DMS53 (cell line): ENCODE results near the gene FBXL5.

Source experiments
- DNase-seq: peaks from one replicate; lab custom pipeline; 2025; lab: John Stamatoyannopoulos, UW

FBXL5 gene

DNA sequence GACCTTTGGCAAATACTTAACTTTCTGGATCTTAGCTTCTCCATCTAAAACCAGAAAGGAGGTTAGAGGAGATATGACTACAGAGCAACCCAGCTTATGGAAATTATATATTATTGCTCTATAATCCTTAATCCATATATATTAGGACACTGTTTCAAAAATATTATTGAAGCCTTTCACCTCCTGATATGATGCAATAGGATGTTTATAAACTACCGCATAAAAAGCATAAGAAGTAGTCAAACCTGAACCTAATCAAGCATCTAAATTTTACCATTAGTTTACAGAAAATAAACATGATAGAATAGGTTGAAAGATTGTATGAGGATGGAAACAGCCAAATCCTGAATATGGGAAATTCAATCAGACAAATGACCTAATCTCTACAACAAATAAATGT is 20.9 kb upstream of the FBXL5 start:
- no peak for DNase-seq

DNA sequence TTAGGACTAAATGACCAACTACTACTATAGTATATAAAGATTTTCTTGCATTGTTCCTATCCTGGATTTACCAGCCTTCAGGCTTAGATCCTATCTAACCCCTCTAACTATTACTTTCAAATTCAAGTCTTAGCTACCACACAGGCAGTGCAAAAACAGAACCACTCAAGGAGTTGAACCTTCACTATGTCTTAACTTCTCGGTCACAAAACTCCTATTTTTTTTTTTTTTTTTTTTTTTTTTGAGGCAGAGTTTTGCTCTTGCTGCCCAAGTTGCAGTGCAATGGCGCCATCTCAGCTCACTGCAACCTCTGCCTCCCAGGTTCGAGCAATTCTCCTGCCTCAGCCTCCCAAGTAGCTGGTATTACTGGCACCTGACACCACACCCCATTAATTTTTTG is 20.2 kb upstream of the FBXL5 start:
- DNase-seq, result no peak

DNA sequence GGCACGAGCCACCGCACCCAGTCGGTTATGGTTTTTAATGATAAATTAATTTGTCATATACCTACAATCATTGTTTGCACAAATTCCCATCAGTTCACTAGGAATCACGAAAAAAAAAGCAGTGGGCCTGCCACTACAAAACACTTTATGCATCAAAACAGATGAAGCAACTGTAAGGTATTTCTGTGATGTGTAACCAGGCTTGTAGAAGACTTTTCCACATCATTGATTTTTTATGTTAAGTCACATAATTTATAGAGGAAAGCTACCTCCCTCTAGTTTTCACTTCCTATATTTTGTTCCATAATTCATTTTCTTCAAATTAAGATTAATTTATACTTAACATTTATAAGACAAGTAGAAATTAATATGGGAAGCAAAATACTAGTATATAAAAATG is 19.8 kb upstream of the FBXL5 start:
- DNase-seq, result no peak

DNA sequence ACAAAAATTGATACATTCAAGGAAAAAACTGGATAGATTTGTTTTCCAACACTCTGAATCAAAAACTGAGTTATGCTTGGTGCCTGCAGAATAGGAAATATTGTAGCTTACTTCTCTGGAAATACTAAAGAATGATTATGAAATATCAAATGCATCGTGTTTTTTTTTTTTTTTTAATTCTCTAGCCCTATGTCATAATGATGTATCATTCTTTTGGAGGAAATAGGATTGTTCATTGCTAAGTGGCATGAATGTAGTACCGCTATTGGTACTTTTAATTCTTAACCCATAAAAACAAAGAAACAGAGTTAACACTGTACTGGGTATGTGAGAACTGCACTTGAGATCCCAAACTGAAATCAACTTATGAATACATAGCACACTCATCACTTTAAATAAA is 18.9 kb upstream of the FBXL5 start:
- no peak for DNase-seq

DNA sequence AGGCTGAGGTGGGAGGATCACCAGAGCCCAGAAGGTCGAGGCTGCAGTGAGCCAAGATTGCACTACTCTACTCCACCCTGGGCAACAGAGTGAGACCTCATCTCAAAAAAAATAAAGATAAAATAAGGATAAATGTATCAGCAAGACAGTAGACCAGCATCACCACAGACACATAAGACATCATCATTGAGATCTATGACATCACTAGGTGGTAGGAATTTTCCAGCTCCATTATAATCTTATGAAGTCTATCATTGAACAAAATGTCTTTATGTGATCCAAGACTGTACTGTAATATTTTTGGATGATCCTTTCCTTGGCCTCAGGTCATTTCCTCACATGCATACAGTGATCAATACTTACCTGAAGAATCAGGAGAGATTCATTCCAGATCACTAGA is 18.2 kb upstream of the FBXL5 start:
- DNase-seq, result no peak

DNA sequence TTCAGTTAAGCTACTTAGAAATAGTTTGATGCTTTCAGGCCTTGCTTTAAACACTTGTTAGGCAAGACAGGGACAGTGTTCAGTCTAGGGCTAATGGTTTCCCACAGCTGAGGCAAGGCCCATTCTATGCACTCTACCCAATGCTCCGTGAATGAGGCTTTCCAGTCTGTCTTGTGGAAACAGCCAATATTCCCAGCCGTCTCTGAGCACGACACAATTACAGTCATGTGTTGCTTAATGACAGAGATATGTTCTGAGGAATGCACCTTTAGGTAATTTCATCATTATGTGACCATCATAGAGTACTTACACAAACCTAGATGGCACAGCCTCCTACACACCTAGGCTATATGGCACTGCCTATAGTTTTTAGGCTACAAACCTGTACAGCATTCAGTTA is 16.9 kb upstream of the FBXL5 start:
- no peak for DNase-seq

DNA sequence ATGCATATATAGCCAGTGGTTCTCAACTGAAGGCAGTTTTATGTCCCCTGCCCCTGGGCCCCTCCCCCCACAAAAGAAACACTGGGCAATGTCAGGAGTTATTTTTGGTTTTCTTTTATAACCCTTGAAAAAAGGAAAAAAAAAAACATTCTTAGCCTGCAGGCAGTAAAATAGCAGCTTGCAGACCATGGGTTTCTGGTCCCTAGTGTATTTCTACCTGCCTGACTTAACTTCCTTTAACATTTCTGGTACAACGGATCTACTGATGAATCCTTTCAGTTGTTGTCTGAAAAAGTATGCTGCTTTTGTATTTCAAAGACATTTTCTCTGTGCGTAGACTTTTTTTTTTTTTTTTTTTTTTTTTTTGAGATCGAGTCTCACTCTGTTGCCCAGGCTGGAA is 15.4 kb upstream of the FBXL5 start:
- DNase-seq, result no peak

DNA sequence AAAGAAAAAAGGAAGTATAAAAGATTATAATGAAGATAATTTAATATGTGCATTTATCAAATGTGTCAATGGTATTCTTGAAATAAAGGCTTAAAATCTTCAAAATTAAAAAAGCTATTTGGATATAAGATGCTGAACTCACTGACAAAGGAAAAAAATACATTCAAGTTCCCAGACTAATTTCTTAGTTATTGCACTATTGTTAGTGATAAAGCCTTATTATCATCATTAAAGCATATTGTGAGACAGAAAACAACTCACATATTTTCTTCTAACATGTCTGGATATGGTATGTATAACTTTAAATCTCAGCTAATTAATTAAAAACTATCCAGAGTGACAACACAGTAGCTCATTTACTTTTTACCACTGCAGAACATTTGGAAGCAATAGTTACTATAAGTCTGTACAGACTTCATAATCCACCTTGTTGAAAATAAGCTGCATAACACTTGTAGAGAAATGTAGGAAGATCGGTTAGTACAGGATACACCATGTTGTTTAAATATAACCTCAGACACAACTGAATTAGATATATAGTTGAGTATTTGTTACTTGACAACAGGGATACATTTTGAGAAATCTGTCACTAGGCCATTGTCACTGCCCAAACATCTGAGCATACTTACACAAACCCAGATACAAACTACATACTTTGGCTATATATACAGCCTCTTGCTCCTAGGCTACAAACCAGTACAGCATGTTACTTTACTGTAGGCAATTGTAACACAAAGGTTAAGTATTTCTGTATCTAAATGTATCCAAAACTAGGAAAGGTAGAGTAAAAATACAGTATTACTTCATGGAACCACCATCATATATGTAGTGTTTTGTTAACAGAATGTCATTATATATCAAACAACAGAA is 13.6 kb upstream of the FBXL5 start:
- DNase-seq, result no peak

DNA sequence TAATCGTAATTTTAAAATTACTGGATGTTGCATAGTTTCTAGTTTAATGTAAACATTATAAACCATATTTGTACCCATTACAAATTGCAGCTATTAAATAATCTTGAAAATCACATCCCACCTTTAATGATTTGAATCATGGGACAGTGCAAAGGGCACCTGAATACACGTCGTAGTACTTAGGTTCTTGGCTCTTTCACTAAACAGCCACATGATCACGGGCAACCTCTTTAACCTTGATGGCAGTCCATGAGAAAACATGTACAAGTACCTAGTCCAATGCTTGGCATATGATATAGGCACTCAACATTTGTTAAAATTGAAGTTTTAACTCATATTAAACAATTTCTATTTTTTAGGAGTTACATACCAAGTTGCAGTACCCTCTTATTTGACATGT is 11.8 kb upstream of the FBXL5 start:
- DNase-seq, result no peak

DNA sequence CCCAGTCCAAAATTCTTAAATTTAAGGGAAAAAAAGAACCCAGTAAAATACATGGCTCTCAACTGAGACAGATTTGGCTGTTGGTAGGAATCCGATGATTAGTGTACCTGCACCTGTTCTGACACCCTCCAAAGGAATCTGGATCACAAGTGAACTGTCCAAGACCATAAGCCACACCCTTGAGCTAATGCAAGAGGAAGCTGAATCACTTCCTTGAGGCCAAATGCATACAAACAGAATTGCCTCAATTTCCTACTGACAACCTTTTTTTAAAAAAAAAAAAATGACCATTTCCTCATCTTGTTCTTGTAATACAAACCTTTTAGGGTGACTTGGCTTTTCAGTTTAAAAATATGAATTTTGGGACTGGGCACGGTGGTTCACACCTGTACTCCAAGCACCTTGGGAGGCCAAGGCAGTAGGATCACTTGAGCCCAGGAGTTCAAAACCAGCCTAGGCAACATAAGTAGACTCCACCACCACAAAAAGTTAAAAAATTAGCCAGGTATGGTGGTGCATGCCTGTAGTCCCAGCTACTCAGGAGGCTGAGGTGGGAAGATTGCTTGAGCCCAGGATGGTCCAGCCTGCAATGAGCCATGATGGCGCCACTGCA is 10.7 kb upstream of the FBXL5 start:
- peak; percentile 25 for DNase-seq

DNA sequence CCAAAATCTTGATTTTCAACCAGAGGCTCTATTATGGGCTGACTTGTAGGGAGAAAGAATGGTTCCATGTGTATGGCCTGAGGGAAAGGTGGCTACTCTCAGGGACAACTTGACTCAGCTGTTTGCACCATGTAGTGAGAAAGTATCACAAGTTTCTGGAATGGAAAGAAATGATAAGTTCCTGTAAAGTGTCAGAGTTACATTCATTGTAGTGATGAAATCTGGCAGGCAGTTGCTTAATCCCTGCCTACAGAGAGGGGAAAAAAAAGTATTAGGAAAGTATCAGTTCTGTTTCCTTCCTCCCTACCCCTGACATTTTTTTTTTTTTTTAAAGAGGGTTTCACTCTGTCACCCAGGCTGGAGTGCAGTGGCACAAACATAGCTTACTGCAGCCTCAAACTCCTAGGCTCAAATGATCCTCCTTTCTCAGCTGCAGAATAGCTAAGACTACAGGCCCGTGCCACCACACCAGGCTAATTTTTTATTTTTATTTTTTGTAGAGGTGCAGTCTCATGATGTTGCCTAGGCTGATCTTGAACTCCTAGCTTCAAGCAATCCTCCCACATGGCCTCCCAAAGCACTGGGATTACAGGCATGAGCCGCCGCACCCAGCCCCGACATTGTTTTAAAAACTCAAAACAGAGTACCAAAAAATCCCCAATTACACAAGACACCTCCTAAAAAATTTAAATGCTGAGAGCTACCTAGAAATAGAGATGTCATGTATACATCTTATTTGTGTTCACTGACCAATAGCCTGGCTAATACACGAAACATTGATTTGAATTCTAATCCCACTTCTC is 4.8 kb upstream of the FBXL5 start:
- no peak for DNase-seq

DNA sequence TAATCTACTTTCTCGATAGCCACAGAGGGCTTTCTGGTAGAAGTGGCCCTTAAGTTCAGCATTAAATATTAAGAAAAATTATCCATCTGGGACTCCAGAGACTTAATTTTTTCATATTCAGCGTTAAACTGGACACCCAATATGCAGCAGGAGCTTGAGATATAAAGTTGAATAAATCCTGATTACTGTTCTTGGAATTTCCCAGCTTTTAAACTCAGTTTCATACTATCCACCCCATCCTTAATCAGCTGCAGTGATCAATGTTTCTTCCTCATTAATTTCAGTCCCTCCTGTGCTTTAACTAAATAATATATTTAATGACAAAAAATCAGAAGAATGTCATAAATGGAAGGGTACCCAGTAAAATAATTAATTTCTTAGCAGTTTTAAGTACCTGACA is 3.6 kb upstream of the FBXL5 start:
- DNase-seq, result no peak

DNA sequence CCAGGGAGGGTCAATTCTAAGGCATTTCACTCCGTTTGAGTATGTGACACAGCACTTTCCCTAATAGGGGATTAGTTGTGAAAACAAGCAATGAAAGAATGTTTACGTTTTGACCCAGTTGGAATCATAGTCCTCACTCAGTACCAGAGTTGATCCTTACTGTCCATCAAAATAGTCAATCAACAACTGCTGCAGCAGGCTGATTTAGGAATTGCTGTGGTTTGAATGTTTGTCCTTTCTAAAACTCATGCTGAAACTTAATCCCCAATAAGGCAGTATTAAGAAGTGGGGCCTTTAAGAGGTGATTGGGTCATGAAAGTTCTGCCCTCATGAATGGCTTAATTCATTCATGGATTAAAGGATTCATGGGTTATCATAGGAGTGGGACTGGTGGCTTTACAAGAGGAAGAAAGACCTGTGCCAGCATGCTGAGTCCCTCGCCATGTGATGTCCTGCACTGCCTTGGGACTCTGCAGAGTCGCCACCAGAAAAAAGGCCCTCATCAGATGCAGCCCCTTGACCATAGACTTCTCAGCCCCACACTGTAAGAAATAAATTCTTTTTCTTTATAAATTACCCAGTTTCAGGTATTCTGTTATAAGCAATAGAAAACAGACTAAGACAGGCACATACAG is 3.1 kb upstream of the FBXL5 start:
- no peak for DNase-seq

DNA sequence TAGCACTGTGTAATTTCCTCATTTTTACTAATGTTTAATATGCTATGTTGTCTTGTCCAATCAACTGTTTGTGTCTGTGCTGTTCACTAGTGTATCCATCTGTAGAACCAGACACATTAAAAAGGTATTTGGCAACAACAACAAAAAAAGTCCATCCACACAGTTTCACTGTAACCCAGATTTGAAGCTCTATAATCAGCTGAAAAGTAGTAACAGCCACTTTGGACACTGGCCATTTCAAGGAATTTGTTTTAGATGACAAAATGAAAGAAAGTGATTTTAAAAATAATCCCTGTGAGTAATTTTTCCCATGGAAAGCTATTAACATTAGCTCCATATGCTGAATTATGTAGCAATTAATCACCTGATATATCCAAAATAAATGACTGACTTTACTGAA is 2.2 kb upstream of the FBXL5 start:
- no peak for DNase-seq

DNA sequence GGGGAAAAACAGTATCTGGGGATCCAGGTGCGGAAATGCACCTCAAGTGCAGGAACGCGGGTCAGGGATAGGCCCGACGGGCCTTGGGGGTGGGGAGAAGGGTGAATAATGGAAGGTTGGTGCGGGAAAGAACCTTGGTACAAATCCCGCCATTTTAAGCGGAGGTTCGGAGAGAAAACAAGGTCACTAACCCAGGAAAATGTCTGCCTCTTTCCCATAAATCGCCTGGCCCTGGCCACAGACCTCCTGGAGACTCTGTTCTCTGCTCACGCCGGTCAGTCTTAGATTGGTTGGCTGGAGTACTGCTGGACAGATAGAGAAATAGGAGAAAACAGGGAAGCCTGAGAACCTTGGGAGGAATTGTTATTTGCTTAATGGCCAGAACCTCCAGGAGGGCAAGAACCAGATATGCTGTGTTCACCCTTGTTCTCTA is 897 bp upstream of the FBXL5 start:
- peak; percentile 93 for DNase-seq

DNA sequence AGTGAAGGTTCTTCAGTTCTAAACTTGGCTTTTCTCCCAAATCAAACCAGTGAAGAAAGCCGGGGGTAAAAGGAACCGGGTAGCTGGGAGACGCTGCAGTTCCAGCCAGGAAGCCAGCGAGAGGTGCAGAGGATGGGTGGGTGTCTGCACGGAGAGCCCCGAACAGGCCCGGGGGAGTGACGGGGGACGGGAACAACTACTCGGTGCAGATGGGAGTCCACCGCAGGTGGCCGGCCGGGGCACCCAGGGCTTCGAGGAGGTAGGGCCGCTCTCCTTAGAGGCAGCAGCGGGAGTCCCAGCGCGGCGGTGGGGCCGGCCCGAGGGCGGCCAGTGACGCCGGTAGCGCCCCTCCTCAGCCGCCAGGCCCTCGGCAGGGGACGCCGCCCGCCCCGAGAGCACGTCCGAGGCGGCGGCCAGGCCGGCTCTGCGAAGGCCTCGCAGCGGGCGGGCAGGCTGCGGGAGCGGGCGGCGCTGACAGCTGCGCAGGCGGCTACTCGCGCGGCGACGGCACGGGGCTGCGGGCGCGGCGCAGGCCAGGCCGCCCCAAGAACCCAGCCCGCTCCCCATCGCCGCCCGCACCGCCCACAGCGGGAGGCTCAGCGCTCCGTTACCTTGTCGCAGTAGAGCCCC is 449 bp downstream of the FBXL5 start:
- DNase-seq, result no peak

DNA sequence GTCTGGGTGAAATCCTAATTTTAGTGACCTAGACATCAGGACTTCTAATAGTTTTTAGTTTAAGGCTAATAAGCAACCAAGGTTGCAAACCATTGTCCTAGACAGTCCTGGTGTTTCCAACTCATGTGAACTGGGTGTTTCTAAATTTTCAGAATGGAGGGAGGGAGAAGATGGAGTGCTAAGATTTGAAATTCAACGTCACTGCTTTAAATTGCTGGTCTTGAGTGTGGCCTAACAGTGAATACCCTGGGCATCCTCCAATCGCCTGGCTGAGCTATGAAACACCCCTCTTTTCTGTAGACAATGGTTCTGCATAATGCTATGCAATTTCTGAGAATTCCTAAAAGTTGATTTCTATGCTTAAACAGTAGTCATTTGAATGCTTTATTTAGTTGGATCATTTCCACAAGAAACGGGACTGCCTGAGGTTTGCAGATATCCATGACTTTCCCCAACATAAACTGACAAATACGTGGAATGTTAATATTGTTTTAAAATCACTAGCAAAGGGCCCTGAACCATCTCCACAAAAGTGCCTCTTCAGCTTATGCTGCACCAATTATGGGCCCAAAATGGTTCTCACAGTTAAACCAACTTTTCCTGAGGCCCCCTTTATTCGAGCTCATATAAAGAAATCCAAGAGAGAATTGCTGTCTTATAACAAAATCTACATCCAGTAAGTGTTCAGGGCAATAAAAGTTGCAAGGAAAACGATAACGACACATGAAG is 1.1 kb downstream of the FBXL5 start:
- DNase-seq, result peak; percentile 29

DNA sequence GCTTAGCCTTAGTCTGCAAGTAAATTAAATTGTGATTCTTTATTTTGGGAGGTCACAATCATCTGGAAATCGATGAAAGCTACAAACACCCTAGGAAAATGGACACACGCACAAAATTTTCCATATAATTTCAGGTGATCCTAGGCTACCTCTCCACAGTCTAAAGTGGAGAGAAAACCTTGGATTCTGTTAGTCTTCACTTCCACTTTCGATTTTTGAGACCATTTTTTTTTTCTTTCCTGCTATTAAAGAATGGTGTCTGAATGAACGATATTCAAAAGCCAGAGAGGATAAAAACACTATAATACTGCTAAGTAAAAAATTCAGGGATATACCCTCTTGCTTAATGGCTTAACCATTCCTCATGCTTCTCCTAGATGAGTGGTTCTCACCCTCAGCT is 1.7 kb downstream of the FBXL5 start:
- DNase-seq, result no peak

DNA sequence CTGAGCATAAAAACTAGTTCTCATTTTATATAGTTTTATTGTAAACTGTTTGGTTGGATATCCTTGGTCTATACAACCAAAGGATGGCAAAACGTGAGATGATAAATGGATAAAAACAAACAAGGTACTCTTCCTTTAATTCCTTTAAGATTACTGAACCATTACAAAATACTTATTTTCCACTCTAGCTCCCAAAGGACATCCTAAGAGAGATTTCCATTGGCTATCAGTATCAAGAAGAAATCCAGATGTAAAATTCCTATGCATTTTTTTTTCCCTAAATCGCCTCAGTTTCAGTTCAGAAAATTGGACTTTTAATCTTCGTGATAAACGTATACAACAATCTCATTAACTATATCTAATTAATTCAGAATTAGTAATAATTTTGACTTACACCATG is 2.3 kb downstream of the FBXL5 start:
- no peak for DNase-seq

DNA sequence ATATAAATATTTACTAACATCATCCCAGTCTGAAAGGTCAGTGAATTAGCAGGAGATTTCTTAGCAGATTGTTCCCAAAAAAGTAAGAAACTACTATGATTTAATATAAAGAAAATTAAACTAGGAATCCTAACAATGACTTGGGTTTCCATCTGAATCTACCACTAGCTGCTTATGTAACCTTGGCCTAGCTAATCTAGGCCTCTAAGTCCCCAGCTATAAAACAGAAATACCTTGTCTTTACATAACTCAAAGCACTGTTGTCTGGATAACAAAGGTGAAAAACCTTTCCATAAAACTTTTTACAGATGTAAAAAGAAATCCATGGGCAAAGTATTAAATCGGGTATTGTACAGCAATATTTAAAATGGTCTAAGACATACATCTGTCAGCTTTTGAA is 3.0 kb downstream of the FBXL5 start:
- DNase-seq, result no peak

DNA sequence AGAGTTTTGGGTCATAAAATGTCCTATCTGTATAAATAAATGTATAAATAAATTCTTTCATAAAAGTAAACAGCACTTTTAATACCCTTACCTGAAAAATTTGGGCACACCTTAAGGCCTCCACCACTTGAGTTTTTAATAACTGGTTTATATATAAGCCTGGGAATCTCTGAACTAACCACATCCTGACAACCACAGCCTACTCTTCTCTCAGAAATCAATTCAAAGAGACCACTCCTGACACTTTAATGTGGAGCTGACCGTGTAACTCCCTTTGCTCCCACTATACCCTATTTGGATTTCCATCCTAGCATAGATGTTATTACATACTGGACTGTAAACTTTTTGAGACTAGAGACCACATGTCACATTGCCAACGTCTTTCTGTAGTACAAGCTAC is 3.5 kb downstream of the FBXL5 start:
- no peak for DNase-seq
